D721Med (cell line): Measurements from ENCODE around the gene SMIM26.

ENCODE experiments used
- DNase-seq: peaks from one replicate; pipeline ENCODE4 v3.0.0; 2011; ENCODE audit warnings: low spot score; ENCODE audit not compliant: insufficient read length
- FAIRE-seq: peaks from 2 replicates; lab custom pipeline; 2011; peaks lifted over from hg19 to GRCh38; lab: Jason Lieb, UNC
- CTCF ChIP-seq: IDR thresholded peaks from 2 replicates; pipeline ENCODE4 v1.5.1; 2012; ENCODE audit warnings: mild to moderate bottlenecking, control low read depth; ENCODE audit not compliant: insufficient read depth; ENCODE audit errors: missing control alignments

SMIM26 gene

GRCh38 chr20:18596270-18596669 lies 29.0 kb downstream of the SMIM26 start:
- TF ChIP-seq CTCF = no peak
- DNase-seq = no peak
- FAIRE-seq = no peak

GRCh38 chr20:18609741-18610140 lies 42.5 kb downstream of the SMIM26 start:
- no peak for TF ChIP-seq CTCF
- DNase-seq = no peak
- FAIRE-seq = no peak

- TF ChIP-seq CTCF = no peak
- no peak for DNase-seq
- FAIRE-seq = no peak
These were observed 44.3 kb downstream of the SMIM26 start for GRCh38 chr20:18611492-18611891.

- DNase-seq (no peak), FAIRE-seq (no peak)
- TF ChIP-seq CTCF = no peak
These were observed 46.3 kb downstream of the SMIM26 start for GRCh38 chr20:18613553-18613952.

GRCh38 chr20:18614244-18614643 lies 47.0 kb downstream of the SMIM26 start:
- TF ChIP-seq CTCF = no peak
- no peak for DNase-seq
- no peak for FAIRE-seq

- no peak for TF ChIP-seq CTCF
- FAIRE-seq (no peak), DNase-seq (no peak)
These were observed 47.9 kb downstream of the SMIM26 start for GRCh38 chr20:18615020-18615650.
